Small intestine (tissue), 16 donors: ENCODE measurements around the gene OR51B5. TPM values are rescaled to one million over a fixed set of nuclear protein-coding genes. Genes with fewer than 3 reads are reported as not detected.

Experiments
- DNase-seq, 2 donors: peaks; one replicate each; pipeline versions ENCODE4 v3.0.0 to v3.0.0-alpha.2; 2013
- FAIRE-seq: peaks from 2 replicates; lab custom pipeline; 2012; peaks lifted over from hg19 to GRCh38; lab: Jason Lieb, UNC
- H3K27ac ChIP-seq, 3 donors: one replicate each; pipeline ENCODE4 v1.5.1; 2013; ENCODE audit warnings: low read length in 2 of 3, mild to moderate bottlenecking in 2 of 3, control low read depth in 1 of 3, inconsistent platforms in 1 of 3, low read depth in 1 of 3, moderate library complexity in 1 of 3
- H3K27me3 ChIP-seq, 3 donors: one replicate each; pipeline ENCODE4 v1.6.1; 2013; ENCODE audit warnings: low read length in 3 of 3, inconsistent platforms in 1 of 3; ENCODE audit not compliant: control insufficient read depth in 3 of 3, insufficient read depth in 3 of 3
- H3K36me3 ChIP-seq, 3 donors: one replicate each; pipeline ENCODE4 v1.6.1; 2013; ENCODE audit warnings: low read length in 3 of 3, inconsistent platforms in 1 of 3, low read depth in 1 of 3, mild to moderate bottlenecking in 1 of 3, moderate library complexity in 1 of 3; ENCODE audit not compliant: control insufficient read depth in 3 of 3, insufficient read depth in 2 of 3
- H3K4me1 ChIP-seq, 3 donors: one replicate each; pipeline ENCODE4 v1.6.1; 2013; ENCODE audit warnings: low read length in 2 of 3, inconsistent platforms in 1 of 3, low read depth in 1 of 3, mild to moderate bottlenecking in 1 of 3, moderate library complexity in 1 of 3; ENCODE audit not compliant: control insufficient read depth in 3 of 3, insufficient read depth in 2 of 3
- H3K4me3 ChIP-seq, 3 donors: one replicate each; pipeline ENCODE4 v1.5.1; 2013; ENCODE audit warnings: low read length in 3 of 3, control low read depth in 1 of 3, inconsistent platforms in 1 of 3, low read depth in 1 of 3, mild to moderate bottlenecking in 1 of 3, moderate library complexity in 1 of 3
- H3K9me3 ChIP-seq, 2 donors: one replicate each; pipeline ENCODE4 v1.6.1; 2013; ENCODE audit warnings: low read depth in 1 of 2, low read length in 1 of 2; ENCODE audit not compliant: control insufficient read depth in 2 of 2, insufficient read depth in 1 of 2
- WGBS, 3 donors: extraction: QIAGEN DNeasy Blood & Tissue Kit; methylation state at CpG; one replicate each; pipeline ENCODE4 v1.1.7; 2013; 5-methylcytosine and 5-hydroxymethylcytosine counted together
- long read RNA-seq, 10 donors: transcript quantifications; one replicate each; lab custom pipeline, GENCODE V29; 2026
- polyA plus RNA-seq, 4 donors: library from polyadenylated mRNA; stranded (reverse) in 3 of 4; unstranded in 1 of 4; fragments of 200-250 nt in 3 of 4; fragments of 120-200 nt in 1 of 4; gene quantifications; one replicate each; pipeline versions ENCODE4 v1.2.1 to v1.2.3, GENCODE V29; 2013
- donor health status: healthy with polysubstance abuse.
- donor health status: control.
- donor health status: control.
- donor health status: Bipolar disorder and iron deficiency.
- donor health status: healthy.

The OR51B5 gene, protein sequence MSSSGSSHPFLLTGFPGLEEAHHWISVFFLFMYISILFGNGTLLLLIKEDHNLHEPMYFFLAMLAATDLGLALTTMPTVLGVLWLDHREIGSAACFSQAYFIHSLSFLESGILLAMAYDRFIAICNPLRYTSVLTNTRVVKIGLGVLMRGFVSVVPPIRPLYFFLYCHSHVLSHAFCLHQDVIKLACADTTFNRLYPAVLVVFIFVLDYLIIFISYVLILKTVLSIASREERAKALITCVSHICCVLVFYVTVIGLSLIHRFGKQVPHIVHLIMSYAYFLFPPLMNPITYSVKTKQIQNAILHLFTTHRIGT
- polyA plus RNA-seq, result under 1 TPM in 1 of 4 donors, not detected in 3; 0.15 TPM
- long read RNA-seq, donor 1, result 0 reads
- long read RNA-seq, donor 2, result 0 reads
- long read RNA-seq, donor 3, result 0 reads
- long read RNA-seq, donor 4, result 0 reads
- long read RNA-seq, donor 5, result 0 reads
- long read RNA-seq, donor 6, result 0 reads
- long read RNA-seq, donor 7, result 0 reads
- long read RNA-seq, donor 8, result 0 reads
- long read RNA-seq, donor 9, result 0 reads
- long read RNA-seq, donor 10, result 0 reads

DNA sequence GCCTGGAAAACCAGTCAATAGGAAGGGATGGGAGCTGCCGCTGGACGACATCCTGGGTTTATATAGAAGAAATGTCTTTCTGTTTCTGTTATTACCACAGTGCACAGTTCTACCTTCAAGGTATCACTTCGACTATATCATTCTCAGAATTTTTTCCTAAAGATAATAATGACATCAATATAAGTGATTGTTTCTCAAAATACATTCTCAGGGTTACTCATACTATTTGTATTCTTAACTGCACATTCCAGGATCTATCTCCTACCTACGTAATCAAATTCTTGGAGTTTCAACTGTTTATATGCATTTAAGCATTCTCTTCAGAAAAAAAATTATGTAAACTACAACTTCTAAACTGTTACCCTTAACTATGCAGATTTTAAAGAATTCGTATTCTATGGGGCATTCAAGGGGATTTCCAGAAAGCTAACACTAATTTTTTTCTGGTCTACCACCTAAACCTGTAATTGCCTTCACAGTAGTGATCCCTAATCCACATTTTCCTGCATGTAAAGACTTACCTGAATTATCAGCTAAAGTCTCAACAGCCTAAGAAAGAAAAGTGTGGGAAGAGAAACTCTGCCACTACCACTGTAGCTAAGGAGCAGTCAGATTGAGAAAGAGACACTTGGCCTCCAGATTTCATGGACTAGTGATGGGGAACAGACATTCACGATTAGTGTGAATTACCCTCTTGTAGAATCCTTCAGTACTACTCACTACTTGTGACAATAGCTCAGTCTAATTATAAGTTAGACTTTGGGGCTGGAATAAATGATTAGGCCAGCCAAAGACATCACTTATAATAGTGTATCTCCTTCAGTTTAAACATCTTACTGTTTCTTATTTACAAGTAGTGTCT lies at the start of gene OR51B5:
OR51B5 (minus strand) TSS at position 51 of the 862 bp plus-strand sequence; CDS start at position 51, 0 bp downstream.
- no peak within 1 kb of the TSS for H3K4me3 ChIP-seq
- WGBS, 3 donors, result 65 to 74% (median 69%) methylated on average over 6 of the region's 6 CpGs
- H3K36me3 ChIP-seq, result no peaks in the 10 kb centered on the region
- H3K27me3 ChIP-seq, result no peaks in the 10 kb centered on the region
- DNase-seq, result no peak
- no peaks in the 10 kb centered on the region for H3K4me1 ChIP-seq
- no peaks in the 10 kb centered on the region for H3K9me3 ChIP-seq
- no peak within 1 kb of the TSS for H3K27ac ChIP-seq
- FAIRE-seq, result no peak

DNA sequence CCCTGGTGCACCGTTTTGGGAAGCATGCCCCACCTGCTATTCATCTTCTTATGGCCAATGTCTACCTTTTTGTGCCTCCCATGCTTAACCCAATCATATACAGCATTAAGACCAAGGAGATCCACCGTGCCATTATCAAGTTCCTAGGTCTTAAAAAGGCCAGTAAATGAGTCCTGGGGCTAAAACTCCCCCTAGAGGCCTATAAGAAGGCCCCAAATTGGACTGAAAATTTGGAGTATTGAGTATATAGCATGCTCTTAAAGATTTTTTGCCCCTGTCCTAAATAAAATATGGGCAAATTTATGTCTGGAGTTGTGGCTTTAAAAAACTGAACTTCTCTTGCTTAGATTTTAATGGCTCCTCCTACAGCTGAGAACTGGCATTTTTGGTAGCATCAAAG lies 46.9 kb upstream of the OR51B5 start:
- DNase-seq (no peak), FAIRE-seq (no peak)
- no peaks in the 10 kb centered on the region for H3K9me3 ChIP-seq
- no peak overlapping the region for H3K27ac ChIP-seq
- WGBS, 3 donors, result 73 to 79% (median 74%) methylated on average over 2 of the region's 2 CpGs
- no peaks in the 10 kb centered on the region for H3K36me3 ChIP-seq
- no peaks in the 10 kb centered on the region for H3K4me1 ChIP-seq
- H3K4me3 ChIP-seq, result no peak overlapping the region
- H3K27me3 ChIP-seq, result no peaks in the 10 kb centered on the region

DNA sequence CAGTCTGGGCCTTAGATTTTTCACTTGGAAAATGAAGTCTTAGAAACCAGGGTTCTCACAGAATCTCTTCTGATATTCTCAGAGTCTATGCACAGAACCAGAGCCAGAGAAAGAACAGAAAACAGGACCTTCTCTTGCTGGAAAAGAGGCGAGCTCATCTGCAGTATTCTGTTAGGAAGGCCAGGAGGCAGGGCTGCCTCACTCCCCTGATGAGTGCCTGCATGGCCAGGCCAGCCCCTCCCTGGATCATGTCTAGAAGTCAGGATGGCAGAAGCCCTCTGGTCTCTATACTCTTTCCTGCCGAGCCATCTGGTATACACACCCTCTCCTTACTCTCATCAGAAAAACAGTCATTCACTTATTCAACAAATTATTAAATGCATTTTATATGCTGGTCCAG lies 41.0 kb upstream of the OR51B5 start:
- FAIRE-seq, result no peak

DNA sequence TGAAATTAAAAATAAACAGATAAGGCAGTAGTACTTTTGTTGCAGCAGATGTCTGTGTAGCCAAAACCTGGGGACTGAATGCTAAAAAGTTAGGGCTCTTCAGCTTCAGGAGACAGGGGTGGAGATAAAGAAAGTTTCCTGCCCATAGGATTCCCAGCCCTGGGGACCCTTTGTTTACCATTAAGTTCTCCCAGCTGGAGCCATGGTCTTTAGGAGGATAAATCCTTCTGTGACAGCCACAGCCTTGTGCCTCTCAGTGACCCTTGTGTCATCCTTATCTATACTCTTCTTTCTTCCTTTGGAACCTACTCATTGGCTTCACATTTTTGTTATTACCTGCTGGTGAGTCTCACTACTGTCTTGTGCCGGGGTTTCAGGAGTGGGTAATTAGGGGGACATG lies 40.3 kb upstream of the OR51B5 start, which contains the start of gene OR51M1:
OR51M1 (plus strand) TSS at position 237 of the 400 bp plus-strand sequence. CDS start 5,587 bp downstream, outside the sequence.
- H3K36me3 ChIP-seq, result no peaks in the 10 kb centered on the region
- H3K4me1 ChIP-seq, result no peaks in the 10 kb centered on the region
- DNase-seq, result no peak
- WGBS, 3 donors, result 50 to 64% (median 63%) methylated on average over 1 of the region's 1 CpG
- H3K27me3 ChIP-seq, result no peaks in the 10 kb centered on the region
- no peak for FAIRE-seq
- H3K27ac ChIP-seq, result no peak within 1 kb of the TSS
- no peak within 1 kb of the TSS for H3K4me3 ChIP-seq
- no peaks in the 10 kb centered on the region for H3K9me3 ChIP-seq

More for the DNA sequence above, 41.0 kb upstream of the OR51B5 start:
- no peak for DNase-seq
- no peaks in the 10 kb centered on the region for H3K27me3 ChIP-seq
- no peak overlapping the region for H3K4me3 ChIP-seq
- no peaks in the 10 kb centered on the region for H3K9me3 ChIP-seq
- 50 to 68% (median 64%) methylated on average over 2 of the region's 2 CpGs for WGBS, 3 donors
- no peak overlapping the region for H3K27ac ChIP-seq
- no peaks in the 10 kb centered on the region for H3K4me1 ChIP-seq
- H3K36me3 ChIP-seq, result no peaks in the 10 kb centered on the region

DNA sequence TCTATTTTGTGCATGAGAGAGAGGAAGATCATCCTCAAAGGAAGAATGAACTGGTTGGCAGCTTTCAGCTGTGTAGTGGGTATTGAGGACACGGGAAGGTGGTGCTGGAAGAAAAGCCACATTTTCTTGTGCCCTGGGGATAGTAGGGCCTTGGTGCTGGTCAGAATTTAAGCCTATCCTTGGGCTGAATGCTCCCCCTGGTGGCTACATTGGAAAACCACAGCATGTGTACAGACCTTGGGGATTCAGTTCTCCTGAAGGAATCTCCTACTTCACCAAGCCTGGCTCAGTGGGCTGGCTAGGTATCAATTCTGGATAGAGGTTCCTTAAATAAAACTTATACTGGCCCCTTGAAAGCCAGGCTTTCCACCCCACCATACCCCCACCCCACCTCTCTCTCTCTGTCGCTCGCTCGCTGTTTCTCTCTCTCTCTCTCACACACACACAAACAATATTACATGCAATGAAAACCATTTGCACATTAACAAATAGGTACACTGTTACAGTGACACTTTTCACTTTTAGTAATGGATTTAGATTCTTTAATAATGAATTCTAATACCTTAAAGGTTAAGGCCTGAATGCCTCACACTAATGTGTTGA lies 37.5 kb upstream of the OR51B5 start:
- Histone ChIP-seq H3K4me1 (no peaks in the 10 kb centered on the region), H3K27ac (no peak overlapping the region), H3K27me3 (no peaks in the 10 kb centered on the region), H3K36me3 (no peaks in the 10 kb centered on the region), H3K4me3 (no peak overlapping the region), H3K9me3 (no peaks in the 10 kb centered on the region)
- FAIRE-seq (no peak), DNase-seq (peak; percentile 30 to 43)
- 70 to 77% (median 73%) methylated on average over 4 of the region's 4 CpGs for WGBS, 3 donors

DNA sequence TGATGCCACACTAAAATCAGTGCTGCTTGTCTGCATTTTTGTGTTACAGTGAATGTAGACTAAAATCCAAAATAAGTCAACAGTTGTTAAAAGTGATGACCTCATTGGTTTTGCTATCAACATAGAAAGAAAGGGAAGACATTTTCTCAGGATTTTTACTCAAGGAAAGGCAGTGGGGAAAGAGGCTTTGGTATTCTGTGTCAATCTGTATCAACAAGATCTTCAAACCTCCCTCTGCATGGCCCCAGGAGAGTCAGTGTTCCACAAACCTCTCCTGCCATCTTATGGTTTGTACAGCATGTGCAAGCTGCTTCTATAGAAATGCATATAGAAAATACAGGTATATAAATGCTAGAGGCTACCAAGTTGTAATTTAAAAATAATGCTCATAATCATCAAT lies 26.5 kb upstream of the OR51B5 start:
- H3K36me3 ChIP-seq, result no peaks in the 10 kb centered on the region
- H3K27ac ChIP-seq, result no peak overlapping the region
- no peak for DNase-seq
- no peaks in the 10 kb centered on the region for H3K27me3 ChIP-seq
- no peak overlapping the region for H3K4me3 ChIP-seq
- H3K9me3 ChIP-seq, result peaks cover 0 to 2% of the 10 kb centered on the region in 2 donors
- no peak for FAIRE-seq
- no peaks in the 10 kb centered on the region for H3K4me1 ChIP-seq

DNA sequence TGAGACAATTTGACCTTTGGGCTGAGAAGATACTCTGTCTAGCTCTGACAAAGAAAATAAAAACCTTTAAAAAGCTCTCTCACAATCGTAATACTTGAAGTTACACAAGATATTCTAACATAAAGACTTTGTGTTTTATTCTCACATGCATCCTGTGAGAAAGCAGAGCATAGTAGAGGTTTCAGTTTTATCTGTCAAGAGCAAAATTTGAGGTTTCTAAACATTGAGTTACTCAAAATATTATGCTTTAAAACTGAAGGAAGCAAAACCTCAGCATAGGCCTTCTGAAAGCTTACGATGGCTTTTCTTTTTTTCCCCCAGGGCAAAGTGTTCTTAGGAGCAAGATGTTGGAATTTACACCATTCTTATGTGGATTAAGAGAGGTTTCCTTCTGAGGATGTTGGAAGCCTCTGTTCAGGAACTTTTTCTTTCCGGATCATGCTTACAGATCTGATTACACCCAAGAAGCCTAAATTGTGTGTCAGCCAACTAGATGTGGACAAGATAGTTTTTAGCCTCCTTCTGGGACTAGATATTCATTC lies 25.2 kb upstream of the OR51B5 start:
- Histone ChIP-seq H3K9me3 (peaks cover 0 to 2% of the 10 kb centered on the region in 2 donors), H3K36me3 (no peaks in the 10 kb centered on the region), H3K4me1 (no peaks in the 10 kb centered on the region), H3K27me3 (no peaks in the 10 kb centered on the region), H3K27ac (no peak overlapping the region), H3K4me3 (no peak overlapping the region)
- WGBS, 3 donors, result 56 to 74% (median 64%) methylated on average over 3 of the region's 3 CpGs
- DNase-seq, result no peak
- no peak for FAIRE-seq
